HT1080 (cell line): Measurements from ENCODE around the gene NEURL1B. TPM values are rescaled to one million over a fixed set of nuclear protein-coding genes. Genes with fewer than 3 reads are reported as not detected.
"Not testable (repeated sequence)": the region's sequence is repeated elsewhere in the genome, so short reads cannot be mapped to it uniquely, and the experiment has no call there.

Source experiments
- DNase-seq: peaks from one replicate; pipeline ENCODE4 v3.0.0-alpha.2; 2015; ENCODE audit warnings: low read depth
- total RNA-seq: library from RNA; depleted of rRNA; stranded (reverse); fragments of >200 nt; shearing (Covaris generic); gene quantifications from 2 replicates; pipeline ENCODE4 v1.2.3, GENCODE V29; 2014

The NEURL1B gene
- total RNA-seq, 1 experiment from 2014 or later, result 0.55 TPM

DNA sequence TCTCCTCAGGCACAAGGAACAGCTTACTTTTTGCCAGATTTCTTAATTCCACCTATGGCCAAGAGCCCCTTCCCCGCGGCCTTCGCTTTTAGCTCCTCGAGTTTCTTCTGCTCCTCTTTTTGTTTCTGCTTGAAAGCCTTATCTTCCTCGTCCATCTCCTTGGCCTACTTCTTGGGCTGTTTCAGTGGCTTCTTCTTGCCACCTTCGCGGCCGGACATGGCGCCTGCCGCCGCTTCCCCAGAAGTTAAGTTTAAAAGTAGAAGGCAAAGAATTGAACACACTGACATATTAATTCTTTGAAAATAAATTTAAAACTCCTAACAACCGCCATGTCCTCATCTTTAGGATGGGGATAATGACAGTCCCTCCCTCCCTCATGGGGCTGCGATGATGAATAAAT, 15.4 kb downstream of the NEURL1B start:
- not testable (repeated sequence) for DNase-seq

DNA sequence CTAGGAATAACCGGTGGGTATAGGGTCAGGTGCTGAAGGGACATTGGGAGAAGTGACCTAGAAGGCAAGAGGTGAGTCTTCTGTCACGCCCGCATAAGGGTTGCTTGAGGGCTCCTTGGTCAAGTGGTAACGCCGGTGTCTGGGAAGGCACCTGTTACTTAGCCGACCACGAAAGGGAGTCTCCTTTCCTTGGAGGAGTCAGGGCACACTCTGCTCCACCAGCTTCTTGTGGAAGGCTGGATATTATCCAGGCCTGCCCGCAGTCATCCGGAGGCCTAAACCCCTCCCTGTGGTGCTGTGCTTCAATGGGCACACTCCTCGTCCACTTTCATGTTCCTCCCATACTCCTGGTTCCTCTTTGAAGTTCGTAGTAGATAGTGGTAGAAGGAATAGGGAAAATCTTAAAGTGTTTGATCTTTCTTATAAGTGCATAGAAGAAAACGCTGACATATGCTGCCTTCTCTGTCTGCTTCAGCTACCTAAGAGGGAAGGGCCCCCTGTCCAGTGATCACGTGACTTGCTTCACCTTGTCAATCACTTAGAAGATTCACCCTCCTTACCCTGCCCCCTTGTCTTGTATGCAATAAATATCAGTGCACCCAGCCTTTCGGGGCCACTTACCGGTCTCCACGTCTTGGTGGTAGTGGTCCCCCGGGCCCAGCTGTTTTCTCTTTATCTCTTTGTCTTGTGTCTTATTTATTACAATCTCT, 16.6 kb downstream of the NEURL1B start:
- DNase-seq, result not testable (repeated sequence)

DNA sequence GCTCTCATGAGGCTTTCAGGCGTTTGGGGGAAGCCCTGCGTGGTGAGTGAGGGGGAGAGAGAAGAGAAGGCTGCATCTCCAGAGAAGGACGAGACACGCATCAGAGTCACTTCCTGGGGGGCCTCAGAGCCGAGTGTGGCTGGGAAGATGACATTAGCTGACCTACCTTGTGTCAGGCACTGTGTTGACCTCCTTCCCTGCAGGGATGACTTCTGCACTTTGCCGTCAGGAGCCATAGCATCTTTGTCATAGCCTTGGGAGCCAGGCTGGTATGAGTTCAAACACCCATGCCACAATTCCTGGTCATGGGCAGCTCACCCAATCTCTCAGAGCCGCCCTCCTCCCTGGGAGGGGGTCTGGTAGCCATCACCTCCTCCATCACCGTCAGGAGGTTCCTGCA, 17.3 kb downstream of the NEURL1B start:
- DNase-seq, result no peak

DNA sequence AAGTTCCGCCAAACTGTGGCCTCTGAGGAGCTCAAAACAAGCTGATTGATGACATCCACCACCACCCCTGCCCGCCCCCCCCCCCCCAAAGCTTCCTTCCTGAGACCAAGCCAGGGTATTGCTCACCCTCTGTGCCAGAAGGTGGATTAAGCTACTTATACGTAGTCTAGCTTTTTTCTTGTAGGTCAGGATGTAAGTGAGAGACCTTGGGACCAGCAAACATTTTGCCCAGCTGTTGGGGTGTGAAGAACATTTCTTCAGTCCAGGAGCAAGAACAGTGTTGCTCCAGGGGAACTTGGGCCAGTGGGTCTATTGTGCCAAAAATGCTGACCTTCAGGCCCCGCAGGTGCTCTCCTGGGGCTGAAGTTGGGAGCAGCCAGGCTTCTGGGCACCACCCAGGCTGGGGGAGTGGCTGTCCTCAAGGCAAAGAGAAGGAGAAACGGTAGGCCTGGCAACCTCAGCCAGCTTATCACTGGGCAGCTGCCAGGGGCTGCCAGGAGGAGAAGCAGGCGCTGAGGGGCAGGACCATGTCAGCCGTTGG, 18.0 kb downstream of the NEURL1B start:
- DNase-seq, result no peak

DNA sequence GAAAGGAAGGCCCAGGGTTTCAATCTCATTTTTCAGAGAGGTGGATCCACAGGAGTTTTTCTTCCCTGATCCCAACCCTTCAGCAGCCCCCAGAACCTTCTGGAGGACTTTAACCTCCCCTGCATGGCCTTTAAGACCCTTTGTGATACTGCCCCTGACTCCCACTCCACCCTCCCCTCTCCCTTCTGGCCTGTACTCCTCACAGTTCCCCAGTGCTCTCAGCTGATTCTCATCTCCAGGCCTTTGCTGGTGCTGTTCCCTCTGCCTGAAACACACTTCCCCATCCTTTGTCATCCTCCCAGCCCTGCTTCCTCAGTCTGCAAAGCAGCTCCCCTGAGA, 18.5 kb downstream of the NEURL1B start:
- DNase-seq, result no peak

DNA sequence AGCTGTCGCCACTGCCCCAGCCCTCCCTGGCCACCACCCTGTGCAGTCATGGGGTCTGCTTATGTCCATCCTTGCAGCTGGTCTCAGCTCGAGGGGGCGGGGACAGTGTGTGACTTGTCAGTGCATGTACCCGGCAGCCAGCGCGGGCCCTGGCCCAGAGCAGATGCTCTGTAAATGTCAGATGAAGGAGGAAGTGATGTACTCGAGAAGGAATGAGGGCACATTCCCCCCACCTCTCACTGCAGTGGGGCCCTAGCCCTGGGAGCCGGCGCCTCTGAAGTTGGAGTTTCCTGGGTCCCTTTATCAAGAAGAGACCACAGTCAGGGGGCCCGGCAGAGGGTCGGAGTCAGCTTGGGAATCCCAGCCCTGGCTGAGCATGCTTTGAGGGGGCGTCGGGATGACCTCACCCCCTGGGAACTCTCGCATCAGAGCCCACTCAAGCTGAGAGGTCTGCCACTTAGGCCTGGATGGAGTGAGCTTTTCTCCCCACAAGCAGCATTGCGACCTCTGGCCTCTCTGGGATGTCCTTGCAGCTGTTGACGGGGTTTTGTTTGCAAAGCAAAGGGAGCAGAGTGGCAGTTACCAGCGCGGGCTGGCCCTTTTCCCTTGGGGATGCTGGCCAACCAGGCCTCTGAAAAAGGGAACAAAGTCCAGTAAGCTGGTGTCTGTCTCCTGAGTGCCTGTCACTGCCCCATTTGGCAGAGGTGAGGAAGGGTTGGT, 19.0 kb downstream of the NEURL1B start:
- DNase-seq, result peak; percentile 60

DNA sequence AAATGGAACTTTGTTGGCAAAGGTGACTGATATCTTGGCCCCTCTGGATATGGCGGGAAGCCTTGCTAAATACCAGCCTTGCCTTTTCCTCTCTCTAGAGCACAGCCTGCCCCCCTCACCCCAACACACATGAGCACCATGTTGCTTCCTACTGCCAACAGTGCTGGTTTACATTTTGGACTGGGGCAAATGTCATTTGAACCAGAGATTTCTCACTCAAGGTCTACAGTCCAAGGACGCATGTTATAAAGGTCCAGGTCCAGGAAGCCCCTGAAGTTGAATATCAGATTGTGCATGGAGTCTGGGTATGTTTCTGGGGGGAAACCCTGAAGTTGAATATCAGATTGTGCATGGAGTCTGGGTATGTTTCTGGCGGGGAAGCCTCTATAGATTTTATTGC, 19.9 kb downstream of the NEURL1B start:
- DNase-seq, result no peak

DNA sequence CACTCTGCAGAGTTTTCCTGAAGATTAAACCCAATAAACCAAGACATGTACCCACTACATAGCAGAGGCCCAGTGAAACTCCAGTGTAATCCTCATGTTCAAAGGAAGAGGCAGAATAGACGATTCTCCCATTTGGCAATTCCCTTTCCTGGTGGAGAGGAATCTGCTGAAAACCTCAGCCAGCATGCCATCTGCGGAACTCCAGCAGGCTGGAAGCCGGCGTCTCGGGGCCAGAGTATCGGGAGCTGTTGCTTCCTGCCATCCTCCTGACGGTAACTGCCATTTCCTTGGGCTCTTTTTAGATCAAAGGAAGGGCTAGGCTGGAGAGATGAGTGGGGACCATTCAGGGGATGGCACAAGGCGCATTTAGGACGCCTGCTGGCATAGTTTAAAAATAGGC, 20.5 kb downstream of the NEURL1B start:
- no peak for DNase-seq

DNA sequence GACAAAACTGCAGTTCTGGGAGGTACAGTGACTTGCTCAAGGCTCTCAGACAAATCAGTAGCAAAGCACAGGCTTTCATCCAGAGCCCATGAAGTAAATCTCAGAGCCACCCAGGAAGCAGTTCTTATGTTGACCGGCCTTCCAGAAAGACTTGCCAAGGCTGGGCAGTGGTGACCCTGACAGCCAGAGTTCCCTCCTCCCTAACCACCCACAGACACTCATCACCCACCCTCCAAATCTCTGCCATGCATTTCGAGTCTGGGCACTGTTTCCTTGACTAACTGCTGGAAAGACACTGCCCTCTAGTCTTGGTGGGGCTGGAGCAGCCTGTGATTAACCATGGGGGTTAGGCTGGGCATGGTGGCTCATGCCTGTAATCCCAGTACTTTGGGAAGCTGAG, 21.5 kb downstream of the NEURL1B start:
- DNase-seq, result no peak

DNA sequence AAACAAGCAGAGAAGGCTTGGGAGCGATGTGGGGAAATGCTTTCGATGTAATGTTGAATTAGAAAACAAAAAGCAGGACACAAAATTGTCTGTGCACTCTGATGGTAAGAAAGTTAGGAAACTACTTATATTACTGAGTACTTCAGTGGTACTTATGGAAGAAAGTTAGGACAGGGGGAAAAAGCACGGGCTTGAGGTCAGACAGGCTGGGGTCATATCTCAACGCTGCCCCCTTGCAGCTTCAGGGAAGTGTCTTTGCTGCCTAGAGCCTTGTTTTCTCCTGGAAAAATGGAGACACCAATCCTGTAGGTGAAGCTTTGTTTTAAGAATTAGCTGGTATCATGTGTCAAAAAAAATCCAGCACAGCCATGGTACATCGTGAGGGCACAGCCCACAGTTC, 23.0 kb downstream of the NEURL1B start:
- no peak for DNase-seq

DNA sequence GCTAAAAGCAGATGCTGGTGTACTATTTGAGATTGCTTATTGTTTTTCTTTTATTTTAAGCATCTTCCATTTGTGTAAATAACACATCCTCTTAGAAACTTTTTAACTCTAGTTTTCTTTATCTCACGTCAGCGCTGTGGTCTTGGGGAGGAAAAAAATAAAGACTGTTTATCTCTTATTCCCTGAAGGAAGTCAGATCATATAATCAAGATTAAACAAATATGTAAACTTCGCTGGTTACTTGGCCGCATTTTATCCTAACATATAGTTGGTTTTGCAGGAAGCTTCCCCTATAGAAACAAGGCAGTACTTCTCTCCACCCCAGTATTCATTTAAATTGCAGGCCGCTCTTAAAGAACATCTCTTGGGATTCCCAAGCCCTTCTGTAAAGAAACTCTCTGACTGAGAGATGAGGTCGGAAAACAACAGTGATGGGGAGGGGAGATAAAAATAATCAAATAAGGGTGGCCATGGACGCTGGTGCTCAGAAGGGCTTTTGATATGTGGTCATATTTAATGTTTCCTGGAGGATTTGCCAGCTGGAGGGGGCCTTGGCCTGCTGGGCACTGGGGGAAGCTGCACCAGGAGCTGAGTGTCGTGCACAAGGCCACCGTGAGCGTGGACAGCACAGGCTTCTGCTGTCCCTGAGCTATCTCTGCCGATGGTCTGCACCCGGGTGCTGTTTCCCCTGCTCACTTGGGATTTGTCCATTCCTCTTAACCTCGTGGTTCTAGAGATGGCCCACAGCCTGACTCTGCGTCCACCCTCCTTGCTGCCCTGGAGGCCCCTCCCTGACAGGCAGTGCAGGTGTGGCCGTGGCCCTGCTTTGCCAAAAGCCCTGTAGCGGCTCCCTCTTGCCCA, 23.8 kb downstream of the NEURL1B start:
- DNase-seq, result no peak

DNA sequence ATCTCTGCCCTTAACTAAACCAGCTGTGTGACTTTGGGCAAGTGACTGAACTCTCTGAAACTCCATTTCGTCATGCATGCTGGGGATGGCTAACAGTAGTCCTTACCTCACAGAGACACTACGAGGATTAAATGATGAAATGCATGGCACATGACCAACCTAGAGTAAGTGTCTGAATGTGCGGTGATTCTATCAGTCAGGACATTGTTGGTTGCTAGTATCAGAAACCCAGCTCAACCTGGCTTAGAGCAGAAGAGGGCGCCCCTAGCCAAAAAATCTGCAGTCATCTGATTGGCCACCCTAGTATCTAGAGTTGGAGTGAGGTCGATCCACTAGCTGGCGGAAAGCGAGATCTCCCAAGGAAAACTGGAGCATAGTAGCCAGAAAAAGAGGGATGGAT, 25.2 kb downstream of the NEURL1B start:
- peak; percentile 40 for DNase-seq

DNA sequence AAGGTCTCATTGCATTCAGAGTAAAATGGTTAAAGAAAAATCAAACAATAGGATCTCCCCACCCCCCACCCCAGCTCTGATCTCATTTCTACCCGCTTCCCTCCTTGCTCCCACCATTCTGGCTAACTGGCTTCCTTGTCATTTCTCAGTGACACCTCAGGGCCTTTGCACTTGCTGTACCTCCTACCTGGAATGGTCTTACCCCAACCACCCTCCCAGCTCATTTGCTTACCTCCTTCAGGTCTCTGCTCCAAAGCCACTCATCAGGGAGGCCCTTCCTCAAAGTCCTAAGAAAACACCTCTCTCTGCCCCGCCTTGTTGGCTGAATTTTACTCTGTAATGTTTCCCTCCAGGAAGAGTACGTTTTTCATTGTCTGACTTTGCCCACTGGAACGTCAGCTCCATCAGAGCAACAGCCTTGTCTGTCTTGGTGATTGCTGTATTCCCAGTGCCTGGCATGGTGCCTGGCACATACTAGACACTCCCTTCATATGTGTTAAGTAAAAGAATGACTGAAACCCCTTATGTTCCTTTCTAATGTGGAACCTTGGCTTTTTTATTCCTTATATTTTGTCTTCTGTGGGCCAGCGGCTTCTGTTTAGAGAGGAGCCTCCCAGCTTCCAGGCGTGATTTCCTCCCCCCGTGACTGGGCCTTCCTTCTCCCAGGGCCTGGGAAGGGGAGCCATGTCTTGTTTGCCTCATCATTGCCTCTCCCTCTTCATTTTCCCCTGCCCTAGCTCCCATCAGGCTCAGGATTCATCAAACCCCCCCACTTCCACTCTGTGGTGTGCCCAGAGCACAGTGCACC, 26.9 kb downstream of the NEURL1B start:
- no peak for DNase-seq

DNA sequence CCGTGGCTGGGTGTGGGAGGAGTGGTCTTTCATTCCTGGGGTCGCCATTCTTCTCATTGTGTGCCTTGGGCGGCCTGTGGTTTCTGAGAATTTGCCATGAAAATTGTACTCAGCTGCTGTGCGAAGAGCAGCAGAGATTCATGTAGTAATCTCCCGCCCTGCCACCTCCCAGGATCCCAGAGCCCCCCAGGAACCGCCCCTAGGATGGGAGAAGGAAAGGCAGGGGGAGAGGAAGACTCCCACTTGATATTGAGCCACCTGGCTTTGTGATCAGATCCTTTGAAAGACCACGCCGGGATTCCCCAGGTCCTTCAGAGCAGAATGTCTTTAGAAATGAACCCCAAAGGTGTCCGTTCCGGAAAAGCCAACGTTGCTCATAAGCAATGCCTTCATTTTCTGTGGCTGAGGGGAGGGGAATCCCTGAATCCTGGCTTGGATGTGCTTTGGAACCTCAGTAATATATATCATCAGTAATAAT, 27.6 kb downstream of the NEURL1B start:
- no peak for DNase-seq

DNA sequence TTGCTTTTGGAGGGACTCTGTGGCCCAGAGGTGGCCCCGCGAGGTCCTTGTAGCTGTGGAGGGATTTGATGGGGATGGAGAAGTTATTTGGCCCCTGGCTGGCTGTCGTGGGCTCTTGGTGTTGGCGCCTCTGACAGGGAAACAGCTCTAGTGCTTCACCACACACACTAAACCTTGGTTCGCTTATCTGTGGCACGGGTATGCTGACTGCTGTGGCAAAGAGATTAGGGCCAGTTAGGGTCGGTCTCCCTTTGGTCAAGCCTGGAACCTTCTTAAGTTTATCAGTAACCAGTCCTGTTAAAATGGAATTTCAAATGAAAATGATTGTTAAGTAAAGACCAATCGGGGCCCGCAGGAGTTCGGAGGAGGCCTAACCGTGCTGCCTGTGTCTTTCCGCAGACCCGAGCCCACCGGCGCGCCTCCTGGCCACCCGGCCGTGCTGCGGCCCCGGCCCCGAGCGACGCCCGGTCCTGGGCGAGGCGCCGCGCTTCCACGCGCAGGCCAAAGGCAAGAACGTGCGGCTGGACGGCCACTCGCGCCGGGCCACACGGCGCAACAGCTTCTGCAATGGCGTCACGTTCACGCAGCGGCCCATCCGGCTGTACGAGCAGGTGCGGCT, 28.4 kb downstream of the NEURL1B start:
- DNase-seq, result no peak

DNA sequence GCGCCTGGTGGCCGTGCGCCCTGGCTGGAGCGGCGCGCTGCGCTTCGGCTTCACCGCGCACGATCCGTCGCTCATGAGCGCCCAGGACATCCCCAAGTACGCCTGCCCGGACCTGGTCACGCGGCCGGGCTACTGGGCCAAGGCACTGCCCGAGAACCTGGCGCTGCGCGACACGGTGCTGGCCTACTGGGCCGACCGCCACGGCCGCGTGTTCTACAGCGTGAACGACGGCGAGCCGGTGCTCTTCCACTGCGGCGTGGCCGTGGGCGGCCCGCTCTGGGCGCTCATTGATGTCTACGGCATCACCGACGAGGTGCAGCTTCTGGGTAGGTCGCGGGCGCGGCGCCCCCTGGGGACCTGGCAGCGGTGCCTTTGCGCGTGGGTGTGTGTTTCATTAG, 28.9 kb downstream of the NEURL1B start:
- no peak for DNase-seq

DNA sequence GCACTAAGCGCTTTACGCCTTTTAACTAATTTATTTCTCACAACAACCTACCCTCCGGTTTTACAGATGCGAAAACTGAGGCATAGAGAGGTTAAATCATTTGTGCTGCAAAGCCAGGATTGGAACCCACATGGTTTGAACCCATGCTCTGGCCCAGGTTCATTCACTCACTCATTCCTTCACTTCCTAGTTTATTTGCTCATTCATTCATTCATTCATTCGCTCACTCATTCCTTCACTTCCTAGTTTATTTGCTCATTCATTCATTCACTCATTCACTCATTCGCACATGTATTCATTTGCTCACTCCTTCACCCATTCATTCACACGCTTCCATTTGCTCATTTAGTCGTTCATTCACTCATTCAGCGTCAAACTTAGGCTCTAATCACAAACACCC, 29.4 kb downstream of the NEURL1B start:
- no peak for DNase-seq

DNA sequence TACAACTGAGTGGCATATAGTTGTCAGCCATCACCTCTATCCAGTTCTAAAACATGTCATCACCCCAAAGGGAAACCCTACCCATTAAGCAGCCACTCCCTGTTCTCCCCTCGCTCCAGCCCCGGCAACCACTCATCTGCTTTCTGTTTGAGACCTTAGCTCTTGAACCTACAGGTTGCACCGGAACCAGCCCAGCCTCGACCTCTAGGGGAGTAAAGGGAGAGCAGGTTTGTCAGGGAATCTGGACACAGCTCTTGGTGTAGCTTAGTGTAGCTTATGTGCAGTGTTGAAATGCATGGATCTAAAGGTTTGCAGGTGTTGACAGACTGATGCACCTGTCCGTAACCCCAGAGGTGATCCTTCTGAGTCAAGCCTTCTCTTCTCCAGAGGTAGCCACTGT, 30.0 kb downstream of the NEURL1B start:
- no peak for DNase-seq

DNA sequence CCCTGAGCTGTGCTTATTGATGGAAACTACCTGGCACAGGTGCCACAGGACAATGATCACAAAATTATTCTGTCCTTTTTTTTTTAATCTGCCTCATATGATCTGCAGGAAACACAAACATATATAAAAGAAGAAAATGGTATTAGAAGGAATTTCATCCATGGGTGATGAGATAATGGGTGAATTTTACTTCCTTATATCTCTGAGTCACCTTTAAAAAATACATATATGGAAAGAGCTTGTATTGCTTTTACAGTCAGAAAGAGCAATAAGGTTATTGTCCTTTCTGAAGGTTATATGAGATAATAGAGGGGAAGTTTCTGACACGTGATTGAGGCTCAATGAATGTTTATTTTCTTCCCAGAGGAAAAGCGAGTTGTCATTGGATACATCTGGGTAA, 31.6 kb downstream of the NEURL1B start:
- DNase-seq, result no peak

DNA sequence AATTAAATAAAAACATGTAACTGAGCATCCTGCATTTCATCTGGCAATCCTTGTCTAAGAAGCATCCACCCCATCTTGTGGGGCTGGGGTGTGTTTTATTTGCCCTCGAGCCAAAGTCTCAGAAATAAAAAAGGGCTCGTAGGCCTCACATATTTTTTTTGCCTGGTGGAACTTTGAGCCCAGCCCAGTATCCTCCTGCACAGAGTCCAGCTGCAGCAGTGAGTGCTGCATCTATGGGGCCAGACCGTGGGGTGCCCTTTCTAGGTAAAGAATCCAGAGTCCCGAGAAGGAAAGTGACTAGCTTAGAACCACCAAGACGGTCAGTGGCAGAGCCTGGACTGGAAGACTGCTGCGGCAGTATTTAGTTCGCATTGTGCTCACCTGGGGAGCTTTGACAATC, 33.1 kb downstream of the NEURL1B start:
- no peak for DNase-seq
